Measurements from ENCODE around the gene NHLRC4.

The NHLRC4 gene

GRCh38 chr16:554640-555365 is 12.0 kb upstream of the NHLRC4 start:
- no peak for DNase-seq

GRCh38 chr16:555528-556473 is 11.0 kb upstream of the NHLRC4 start:
- DNase-seq = no peak

GRCh38 chr16:556474-557173 is 10.2 kb upstream of the NHLRC4 start:
- DNase-seq = no peak

GRCh38 chr16:557463-558297 is 9.1 kb upstream of the NHLRC4 start:
- no peak for DNase-seq

GRCh38 chr16:558298-559020 is 8.3 kb upstream of the NHLRC4 start:
- no peak for DNase-seq

GRCh38 chr16:559021-559380 is 7.8 kb upstream of the NHLRC4 start:
- no peak for DNase-seq

- no peak for DNase-seq
Measured at GRCh38 chr16:559411-560203, 7.2 kb upstream of the NHLRC4 start.

GRCh38 chr16:560204-560700 is 6.6 kb upstream of the NHLRC4 start, which contains the start of gene PRR35:
Gene PRR35, plus strand, starts transcription at chr16:560394. Its CDS starts 2,901 bp downstream, at chr16:563295.
- no peak for DNase-seq

- DNase-seq = no peak
Measured at GRCh38 chr16:560701-561412, 5.9 kb upstream of the NHLRC4 start.

- DNase-seq = no peak
Measured at GRCh38 chr16:561413-561794, 5.4 kb upstream of the NHLRC4 start.

- DNase-seq = no peak
Measured at GRCh38 chr16:561957-562938, 4.6 kb upstream of the NHLRC4 start.

GRCh38 chr16:563072-563644 is 3.6 kb upstream of the NHLRC4 start:
- no peak for DNase-seq

GRCh38 chr16:564690-565418 is 2.0 kb upstream of the NHLRC4 start:
- no peak for DNase-seq

- no peak for DNase-seq
Measured at GRCh38 chr16:565419-566330, 1.1 kb upstream of the NHLRC4 start.

- no peak for DNase-seq
Measured at GRCh38 chr16:567373-568256, 810 bp downstream of the NHLRC4 start.

Data from activated effector memory CD4-positive, alpha-beta T cell treated with anti-CD3 and anti-CD28 coated beads, Interleukin-2, amount 50 U/mL, for 16 hours (primary cell).